HG03175 (cell line): ENCODE data around the gene CEP128.
"Not testable (repeated sequence)": the region's sequence is repeated elsewhere in the genome, so short reads cannot be mapped to it uniquely, and the experiment has no call there.

Source experiments
- ATAC-seq: cut with Tn5 transposase; IDR thresholded peaks from one replicate; pipeline ENCODE4 v1.9.1; 2021; ENCODE audit warnings: mild to moderate bottlenecking, moderate library complexity; ENCODE audit not compliant: unreplicated experiment

CEP128 gene

DNA sequence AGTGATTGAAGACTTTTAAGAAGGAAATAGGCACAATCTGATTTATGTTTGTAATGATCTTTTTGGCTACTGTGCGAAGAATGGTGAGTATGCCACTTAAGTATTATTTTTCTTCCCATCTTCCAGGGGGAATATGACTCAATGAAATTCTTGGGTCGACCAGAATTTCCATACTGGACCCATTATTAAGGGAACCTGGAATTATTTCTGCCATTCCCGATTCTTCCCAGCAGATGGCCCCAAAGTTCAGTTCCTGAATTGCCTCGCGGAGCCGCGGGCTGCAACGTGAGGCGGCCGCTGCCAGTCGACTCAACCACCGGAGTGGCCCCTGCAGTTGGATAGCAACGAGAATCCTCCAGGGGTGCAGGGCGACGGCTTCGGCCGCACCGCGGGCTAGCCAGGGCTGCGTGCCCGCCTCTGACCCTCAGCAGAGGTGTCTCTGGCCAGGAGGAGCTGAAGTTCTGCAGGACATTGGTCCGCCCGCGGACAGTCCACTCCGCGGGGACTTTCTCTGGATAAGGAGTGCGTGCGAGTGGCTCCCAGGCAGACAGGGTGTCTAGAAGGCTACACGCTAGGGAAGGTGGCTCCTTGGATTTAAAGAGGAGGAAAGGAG, 13.3 kb upstream of the CEP128 start:
- ATAC-seq = no peak

DNA sequence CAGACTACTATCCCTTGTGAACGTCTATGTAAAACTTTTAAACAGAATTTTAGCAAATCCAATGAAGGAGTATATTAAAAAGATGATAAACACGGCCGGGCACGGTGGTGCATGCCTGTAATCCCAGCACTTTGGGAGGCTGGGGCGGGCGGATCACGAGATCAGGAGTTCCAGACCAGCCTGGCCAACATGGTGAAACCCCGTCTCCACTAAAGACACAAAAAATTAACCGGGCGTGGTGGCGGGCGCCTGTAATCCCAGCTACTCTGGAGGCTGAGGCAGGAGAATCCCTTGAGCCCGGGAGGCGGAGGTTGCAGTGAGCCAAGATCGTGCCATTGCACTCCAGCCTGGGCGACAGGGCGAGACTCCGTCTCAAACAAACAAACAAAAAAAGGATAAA, 11.7 kb upstream of the CEP128 start:
- ATAC-seq = not testable (repeated sequence)

- no peak for ATAC-seq
Measured at GRCh38 chr14:80951491-80951890, 10.0 kb upstream of the CEP128 start.

DNA sequence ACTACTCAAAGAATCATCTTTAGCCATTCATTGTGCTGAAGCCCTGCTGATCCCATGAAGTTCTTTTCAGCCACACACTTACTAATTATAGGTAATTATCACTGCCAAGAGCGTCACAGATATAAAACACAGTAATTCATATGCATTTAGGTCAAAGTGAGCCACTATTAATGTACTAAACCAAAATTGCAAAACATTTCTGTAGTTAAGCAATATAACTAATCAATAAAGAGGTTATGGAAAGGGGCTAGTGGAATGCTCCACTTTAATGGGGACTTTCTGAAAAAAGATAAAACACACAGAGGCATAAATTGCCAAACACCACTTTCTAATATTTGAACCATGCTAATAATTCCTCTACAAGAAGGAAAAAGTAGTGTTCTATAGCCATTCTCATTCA, 6.8 kb upstream of the CEP128 start:
- ATAC-seq = no peak

DNA sequence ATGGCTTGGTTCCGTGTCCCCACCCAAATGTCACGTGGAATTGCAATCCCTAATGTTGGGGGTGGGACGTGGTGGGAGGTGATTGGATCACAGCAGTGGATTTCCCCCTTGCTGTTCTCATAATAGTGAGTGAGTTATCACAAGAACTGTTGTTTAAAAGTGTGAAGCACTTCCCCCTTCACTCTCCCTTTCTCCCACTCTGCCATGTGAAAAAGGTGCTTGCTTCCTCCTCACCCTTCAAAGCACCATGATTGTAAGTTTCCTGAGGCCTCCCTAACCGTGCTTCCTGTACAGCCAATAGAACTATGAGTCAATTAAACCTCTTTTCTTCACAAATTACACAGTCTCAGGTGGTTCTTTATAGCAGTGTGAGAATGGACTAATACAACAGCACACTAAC, 5.3 kb upstream of the CEP128 start:
- ATAC-seq = no peak

- no peak for ATAC-seq
Measured at GRCh38 chr14:80946187-80946586, 4.6 kb upstream of the CEP128 start.

GRCh38 chr14:80944861-80945617, 3.5 kb upstream of the CEP128 start:
- no peak for ATAC-seq

DNA sequence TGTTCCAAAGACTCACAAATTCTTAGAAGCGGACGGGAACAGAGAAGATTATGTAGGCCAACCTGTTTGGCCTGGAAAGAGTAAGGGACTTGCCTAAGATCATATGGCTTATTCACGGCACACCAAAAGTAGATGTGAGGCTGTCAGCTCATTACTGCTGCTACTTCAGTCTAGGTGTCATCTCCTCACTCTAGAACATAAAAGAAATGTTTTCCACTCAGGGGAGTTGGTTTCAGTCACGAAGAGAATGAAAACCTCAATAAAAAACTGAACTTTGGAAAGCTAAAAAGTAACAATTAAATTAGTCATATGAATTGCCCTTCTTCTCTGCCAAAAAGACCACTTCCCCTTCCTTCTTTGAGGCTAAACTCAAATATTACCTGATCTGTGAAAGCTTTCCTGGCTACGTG, 658 bp upstream of the CEP128 start:
- peak; percentile 26 for ATAC-seq

DNA sequence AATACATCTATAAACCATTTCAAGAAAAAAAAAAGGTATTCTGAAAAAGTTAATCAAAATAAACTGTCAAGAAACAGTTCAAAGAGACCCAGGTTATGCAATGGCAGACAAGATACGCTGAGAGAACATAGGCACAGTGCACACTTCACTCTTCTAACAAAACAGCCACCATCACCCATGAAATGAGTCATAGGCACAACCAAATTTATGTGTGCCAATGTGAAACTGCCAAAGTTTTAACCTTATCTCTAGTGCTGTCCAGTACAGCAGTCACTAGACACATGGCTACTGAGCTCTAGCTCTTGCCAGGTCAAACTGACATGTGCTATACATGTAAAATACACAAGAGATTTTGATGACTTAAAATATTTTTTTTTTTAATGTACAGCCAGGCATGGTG, 1.4 kb downstream of the CEP128 start:
- peak; percentile 36 for ATAC-seq

- ATAC-seq = no peak
Measured at GRCh38 chr14:80933686-80934085, 7.9 kb downstream of the CEP128 start.

GRCh38 chr14:80933282-80933681, 8.3 kb downstream of the CEP128 start:
- ATAC-seq = no peak

GRCh38 chr14:80930836-80931389, 10.6 kb downstream of the CEP128 start:
- ATAC-seq = peak; percentile 98

- ATAC-seq = peak; percentile 20
Measured at GRCh38 chr14:80930095-80930494, 11.4 kb downstream of the CEP128 start.

DNA sequence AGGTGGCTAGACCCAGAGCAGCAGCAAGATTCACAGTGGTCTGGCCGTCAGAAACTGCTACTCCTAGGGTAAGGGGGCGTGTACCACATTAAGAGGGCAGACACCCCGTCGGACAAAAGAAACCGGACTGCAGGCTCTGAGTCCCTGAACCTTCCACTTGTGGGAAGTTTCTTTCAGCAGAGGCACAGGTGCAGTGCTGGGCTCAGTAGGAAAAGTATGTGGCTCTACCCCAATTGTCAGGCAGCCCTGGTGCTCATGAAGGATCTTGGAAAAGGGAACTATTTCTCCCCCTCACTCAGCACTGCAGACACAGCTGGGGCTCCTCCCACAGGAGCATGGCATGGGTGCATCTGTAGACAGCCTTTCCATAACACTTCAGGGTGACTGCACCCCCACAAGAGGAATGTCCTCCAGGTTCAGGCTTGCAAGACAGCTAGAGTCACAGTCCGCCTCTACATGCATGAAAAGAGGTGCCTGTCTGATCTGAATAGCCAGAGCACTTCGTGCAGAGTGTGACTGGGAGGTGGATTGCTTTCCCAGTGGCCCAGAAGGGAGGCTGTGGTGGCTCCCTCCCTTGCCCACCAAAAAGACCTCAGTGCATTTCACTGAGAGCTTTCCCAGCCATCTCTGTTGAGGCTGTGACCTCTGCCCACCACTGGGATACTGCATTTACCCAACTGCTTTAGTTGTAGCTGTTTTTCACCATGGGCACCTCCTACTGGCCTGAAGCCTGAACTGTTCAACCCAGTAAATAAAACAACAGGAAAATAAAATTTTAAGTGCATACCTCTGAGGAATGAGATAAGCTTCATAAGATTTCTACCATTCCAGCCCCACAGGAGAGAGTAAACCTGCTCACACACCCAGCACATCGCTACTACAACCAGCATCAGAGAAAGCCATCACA, 14.2 kb downstream of the CEP128 start:
- no peak for ATAC-seq

DNA sequence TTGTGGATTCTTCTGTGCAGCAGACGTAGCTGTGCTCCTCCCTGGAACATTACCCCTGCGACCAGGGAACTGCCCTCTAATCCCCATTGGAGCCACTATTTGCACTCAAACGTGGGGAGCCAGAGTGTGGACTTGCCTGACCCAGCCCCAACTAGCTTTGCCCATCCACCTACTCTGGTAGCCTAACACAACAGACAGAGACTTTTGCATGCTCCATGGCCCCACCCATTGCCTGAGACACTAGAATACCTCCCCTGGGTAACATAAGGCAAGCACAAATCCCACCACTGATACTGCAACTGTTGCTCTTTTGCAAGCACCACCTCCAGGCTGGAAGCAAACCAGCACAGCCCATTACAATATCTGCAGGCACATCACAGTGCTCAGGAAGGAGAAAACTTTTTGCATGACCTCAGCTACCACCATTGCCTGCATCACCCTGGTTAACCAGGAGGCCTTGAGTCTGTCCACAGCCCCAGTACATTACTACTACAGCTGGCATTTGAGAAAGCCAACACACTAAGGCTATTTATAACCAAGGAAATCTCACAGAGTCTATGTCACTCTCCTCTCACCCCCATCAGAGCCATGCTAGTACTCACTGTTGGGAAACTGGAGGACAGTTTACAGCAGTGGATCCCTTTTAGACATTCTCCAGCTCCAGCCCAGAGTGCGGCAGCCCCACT, 15.0 kb downstream of the CEP128 start:
- ATAC-seq = no peak

GRCh38 chr14:80924365-80925103, 17.0 kb downstream of the CEP128 start:
- no peak for ATAC-seq

GRCh38 chr14:80923368-80923767, 18.2 kb downstream of the CEP128 start:
- no peak for ATAC-seq

DNA sequence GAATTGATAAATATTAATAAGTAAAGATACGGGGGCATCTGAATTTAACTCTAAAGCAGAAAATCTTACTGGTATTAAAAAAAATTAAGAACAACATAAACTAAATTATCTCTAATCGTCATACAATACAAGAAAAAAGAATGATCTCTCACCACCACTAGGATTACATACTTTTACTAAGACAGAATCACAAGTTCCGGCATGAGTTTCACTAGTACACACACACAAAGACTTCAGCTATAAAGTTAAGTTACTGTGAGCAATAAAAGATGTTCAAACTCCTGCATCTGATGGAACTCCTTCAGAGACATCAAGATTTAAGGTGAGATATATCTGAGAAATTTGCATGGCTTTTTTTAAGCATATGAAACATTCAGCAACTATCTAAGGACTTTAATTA, 21.9 kb downstream of the CEP128 start:
- ATAC-seq = no peak

GRCh38 chr14:80912013-80912412, 29.5 kb downstream of the CEP128 start:
- not testable (repeated sequence) for ATAC-seq

DNA sequence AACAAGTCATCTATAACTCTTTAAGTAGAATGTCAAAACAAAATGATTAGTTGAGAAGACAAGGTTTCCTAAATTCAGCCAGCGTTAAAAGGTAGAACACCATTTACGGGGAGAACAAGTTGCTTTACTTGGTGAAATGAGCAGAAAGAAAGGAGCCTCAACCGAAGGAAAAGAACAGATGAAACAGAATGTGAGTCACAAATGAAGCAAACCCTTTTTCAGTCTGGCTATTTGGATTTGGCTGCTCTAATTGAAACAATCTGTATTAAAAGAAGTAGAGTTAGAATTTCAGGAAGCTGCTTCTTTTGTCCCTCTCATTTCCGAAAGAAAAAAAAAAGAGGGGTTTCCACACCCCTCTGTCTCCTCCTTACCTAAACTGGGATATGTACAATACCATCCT, 34.6 kb downstream of the CEP128 start:
- ATAC-seq = no peak
